IPS DF 6.9 (cell line): ENCODE results near the gene FOXP2.
"Not testable (repeated sequence)": the region's sequence is repeated elsewhere in the genome, so short reads cannot be mapped to it uniquely, and the experiment has no call there.

Experiments used
- DNase-seq: peaks from one replicate; pipeline ENCODE4 v3.0.0-alpha.2; 2013; ENCODE audit warnings: low read depth, low spot score
- H3K27ac ChIP-seq: one replicate; pipeline ENCODE4 v1.5.1; 2013; ENCODE audit warnings: low read length, control low read depth
- H3K27me3 ChIP-seq: 2 replicates; pipeline ENCODE4 v1.6.1; 2013; ENCODE audit warnings: mild to moderate bottlenecking, low read length; ENCODE audit not compliant: control insufficient read depth, insufficient read depth
- H3K36me3 ChIP-seq: 2 replicates; pipeline ENCODE4 v1.6.1; 2013; ENCODE audit warnings: low read length; ENCODE audit not compliant: control insufficient read depth, insufficient read depth
- H3K4me1 ChIP-seq: 2 replicates; pipeline ENCODE4 v1.6.1; 2013; ENCODE audit warnings: low read length; ENCODE audit not compliant: control insufficient read depth, insufficient read depth
- H3K4me3 ChIP-seq: 2 replicates; pipeline ENCODE4 v1.5.1; 2013; ENCODE audit warnings: mild to moderate bottlenecking, low read length
- H3K9me3 ChIP-seq: 2 replicates; pipeline ENCODE4 v1.6.1; 2013; ENCODE audit warnings: low read length, inconsistent platforms; ENCODE audit not compliant: control insufficient read depth, insufficient read depth
- WGBS: extraction: QIAGEN DNeasy Blood & Tissue Kit; methylation state at CpG from one replicate; pipeline ENCODE4 v1.1.7; 2013; ENCODE audit warnings: mixed read lengths, missing lambda C conversion rate; ENCODE audit not compliant: insufficient read length, insufficient coverage; 5-methylcytosine and 5-hydroxymethylcytosine counted together

FOXP2 gene

DNA sequence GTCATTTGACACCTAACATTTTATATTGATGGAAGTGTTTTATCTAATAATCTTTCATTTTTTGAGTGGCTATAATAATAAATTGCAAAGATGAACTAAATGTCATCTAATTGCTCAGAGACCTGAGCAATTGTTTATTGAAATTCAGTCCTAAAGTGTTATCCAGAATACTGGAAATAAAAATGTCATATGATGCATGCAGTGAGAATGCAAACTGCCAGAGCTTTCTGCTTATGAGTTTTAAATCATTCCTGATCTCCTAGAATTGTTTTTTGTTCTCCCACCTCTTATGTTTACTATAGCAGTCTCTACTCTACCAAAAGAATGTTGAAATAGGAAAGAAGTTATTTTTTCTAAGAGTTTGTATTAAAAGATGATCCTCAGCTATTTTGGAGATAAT is 116.7 kb downstream of the FOXP2 start:
- Histone ChIP-seq H3K9me3 (no peaks in the 10 kb centered on the region), H3K27ac (no peak overlapping the region), H3K27me3 (no peaks in the 10 kb centered on the region), H3K36me3 (no peaks in the 10 kb centered on the region), H3K4me3 (no peak overlapping the region), H3K4me1 (no peaks in the 10 kb centered on the region)
- no peak for DNase-seq

GRCh38 chr7:114533131-114533530 is 118.5 kb downstream of the FOXP2 start:
- Histone ChIP-seq H3K9me3 (no peaks in the 10 kb centered on the region), H3K4me3 (no peak overlapping the region), H3K4me1 (no peaks in the 10 kb centered on the region), H3K36me3 (no peaks in the 10 kb centered on the region), H3K27me3 (no peaks in the 10 kb centered on the region), H3K27ac (no peak overlapping the region)
- DNase-seq, result no peak
- WGBS, result no CpG with 5 or more reads among the region's 3 CpGs

GRCh38 chr7:114534953-114535352 is 120.3 kb downstream of the FOXP2 start:
- Histone ChIP-seq H3K4me3 (no peak overlapping the region), H3K4me1 (no peaks in the 10 kb centered on the region), H3K36me3 (no peaks in the 10 kb centered on the region), H3K9me3 (no peaks in the 10 kb centered on the region), H3K27me3 (no peaks in the 10 kb centered on the region), H3K27ac (no peak overlapping the region)
- DNase-seq, result no peak
- no CpG with 5 or more reads among the region's 2 CpGs for WGBS

GRCh38 chr7:114539575-114539974 is 125.0 kb downstream of the FOXP2 start:
- H3K36me3 ChIP-seq, result no peaks in the 10 kb centered on the region
- H3K27me3 ChIP-seq, result no peaks in the 10 kb centered on the region
- H3K9me3 ChIP-seq, result no peaks in the 10 kb centered on the region
- no peaks in the 10 kb centered on the region for H3K4me1 ChIP-seq
- H3K27ac ChIP-seq, result no peak overlapping the region
- DNase-seq, result no peak
- no peak overlapping the region for H3K4me3 ChIP-seq

DNA sequence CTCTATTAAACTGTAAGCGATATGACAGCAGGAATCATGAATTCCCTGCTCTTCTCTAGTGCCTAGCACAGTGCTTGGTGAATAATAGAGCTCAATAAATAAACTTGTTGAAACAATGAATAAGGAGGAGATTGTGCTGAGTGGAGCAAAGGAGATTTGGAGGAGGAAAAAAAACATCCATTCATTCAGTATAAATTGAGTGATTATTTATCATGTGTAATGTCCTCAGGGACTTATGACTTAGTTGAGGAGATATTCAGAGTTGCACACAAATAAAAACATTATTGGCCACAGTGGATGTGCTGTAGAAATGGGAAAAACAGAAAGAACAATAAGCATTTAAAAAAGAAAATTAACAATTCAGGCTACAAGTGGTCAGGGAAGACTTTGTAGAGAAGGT is 125.7 kb downstream of the FOXP2 start:
- DNase-seq, result no peak
- Histone ChIP-seq H3K9me3 (no peaks in the 10 kb centered on the region), H3K27me3 (no peaks in the 10 kb centered on the region), H3K27ac (no peak overlapping the region), H3K4me3 (no peak overlapping the region), H3K4me1 (no peaks in the 10 kb centered on the region), H3K36me3 (no peaks in the 10 kb centered on the region)
- WGBS, result 100% methylated on average over 1 of the region's 1 CpG

DNA sequence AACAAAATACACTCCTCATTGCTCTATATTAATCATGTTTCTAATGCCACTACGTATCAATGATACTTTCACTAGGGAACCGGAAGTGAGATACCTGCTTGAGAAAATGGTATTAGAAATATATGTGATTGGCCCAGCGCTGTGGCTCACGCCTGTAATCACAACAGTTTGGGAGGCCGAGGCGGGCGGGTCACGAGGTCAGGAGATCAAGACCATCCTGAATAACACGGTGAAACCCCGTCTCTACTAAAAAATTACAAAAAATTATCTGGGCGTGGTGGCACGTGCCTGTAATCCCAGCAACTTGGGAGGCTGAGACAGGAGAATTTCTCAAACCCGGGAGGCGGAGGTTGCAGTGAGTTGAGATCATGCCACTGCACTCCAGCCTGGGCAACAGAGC is 132.7 kb downstream of the FOXP2 start:
- not testable (repeated sequence) for DNase-seq, H3K9me3 ChIP-seq, H3K4me3 ChIP-seq, H3K27me3 ChIP-seq, H3K36me3 ChIP-seq, H3K4me1 ChIP-seq, H3K27ac ChIP-seq
- 100% methylated on average over 1 of the region's 14 CpGs for WGBS

- no CpG with 5 or more reads among the region's 1 CpG for WGBS
- Histone ChIP-seq H3K27ac (no peak overlapping the region), H3K36me3 (no peaks in the 10 kb centered on the region), H3K27me3 (no peaks in the 10 kb centered on the region), H3K4me3 (no peak overlapping the region), H3K9me3 (no peaks in the 10 kb centered on the region), H3K4me1 (no peaks in the 10 kb centered on the region; the same call in 1 of the 2 replicates)
- no peak for DNase-seq
Measured at GRCh38 chr7:114548081-114548980, 133.7 kb downstream of the FOXP2 start.

DNA sequence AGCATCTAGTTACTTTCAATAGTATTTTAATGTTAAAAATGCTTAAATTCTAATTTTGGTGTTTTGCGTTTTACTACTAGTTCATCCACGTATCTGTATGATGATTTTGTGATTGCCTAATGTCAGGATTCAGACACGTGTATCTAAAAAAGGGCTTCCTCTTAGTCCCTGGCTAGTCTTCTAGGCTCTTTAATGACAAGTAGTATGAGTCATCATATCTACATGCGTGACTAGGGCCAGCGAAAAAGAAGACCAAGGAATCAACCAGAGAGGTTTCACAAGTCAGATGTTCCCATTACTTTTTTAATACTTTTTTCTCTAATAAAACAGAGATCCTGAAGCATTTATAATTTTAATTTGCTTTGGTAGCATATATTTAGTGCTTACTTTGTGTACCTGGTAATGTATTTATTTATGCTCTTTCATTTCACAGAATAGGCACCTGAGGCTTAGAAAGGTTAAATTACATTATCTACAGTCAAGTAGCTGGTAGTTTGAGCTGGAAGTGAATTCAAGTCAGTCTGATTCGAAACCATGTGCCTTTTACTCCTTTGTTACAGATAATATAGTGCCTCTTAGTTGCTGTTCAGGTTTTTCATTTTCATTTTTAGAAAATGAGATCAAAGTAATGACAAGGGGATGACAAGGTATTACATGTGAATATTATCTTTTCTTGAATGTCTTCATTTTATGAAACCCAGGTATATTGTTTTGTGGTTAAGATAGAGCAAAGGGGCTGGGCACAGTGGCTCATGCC is 140.3 kb downstream of the FOXP2 start:
- Histone ChIP-seq H3K27me3 (no peaks in the 10 kb centered on the region), H3K4me3 (no peak overlapping the region), H3K36me3 (no peaks in the 10 kb centered on the region), H3K4me1 (no peaks in the 10 kb centered on the region), H3K27ac (no peak overlapping the region), H3K9me3 (no peaks in the 10 kb centered on the region)
- no CpG with 5 or more reads among the region's 6 CpGs for WGBS
- DNase-seq, result no peak

DNA sequence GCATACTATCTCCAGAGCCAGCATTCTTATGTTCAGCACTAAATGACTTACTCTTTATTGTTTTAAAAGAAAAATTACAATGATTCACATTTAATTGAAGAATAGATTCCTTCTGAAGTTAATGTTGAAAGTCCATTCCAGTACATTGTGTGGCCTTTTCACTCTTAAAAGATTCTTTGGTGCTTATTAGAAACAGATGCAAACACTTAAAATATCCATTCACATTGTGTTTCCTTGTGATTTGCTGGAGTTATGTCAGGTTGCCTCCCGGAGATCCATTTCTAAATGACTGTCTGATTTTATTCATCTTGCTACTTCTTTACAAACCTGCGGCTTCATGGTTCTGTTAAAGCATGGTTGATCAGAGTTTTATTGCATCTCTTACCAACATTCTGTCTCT is 152.8 kb downstream of the FOXP2 start:
- Histone ChIP-seq H3K9me3 (no peaks in the 10 kb centered on the region), H3K4me1 (no peaks in the 10 kb centered on the region), H3K27me3 (no peaks in the 10 kb centered on the region), H3K27ac (no peak overlapping the region), H3K36me3 (no peaks in the 10 kb centered on the region), H3K4me3 (no peak overlapping the region)
- DNase-seq, result no peak
- WGBS, result no CpG with 5 or more reads among the region's 2 CpGs

DNA sequence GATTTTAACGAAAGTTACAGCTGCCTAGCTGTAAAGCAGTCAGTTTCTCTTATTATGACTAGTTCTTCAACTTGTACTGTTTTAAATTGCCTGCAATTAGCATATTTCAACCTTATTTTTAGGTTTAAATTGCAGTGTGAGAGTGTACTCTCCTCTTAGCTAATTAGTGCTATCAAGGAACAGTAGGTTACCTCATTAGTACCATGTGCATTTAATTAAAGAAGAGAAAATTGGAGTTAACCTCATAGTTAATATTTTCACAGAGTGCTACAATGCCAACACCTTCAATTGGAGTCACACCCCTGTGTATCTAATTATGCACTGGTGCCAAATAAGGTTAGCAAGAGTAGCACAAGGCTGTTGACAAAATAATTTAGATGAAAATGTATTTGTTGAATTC is 154.6 kb downstream of the FOXP2 start:
- H3K9me3 ChIP-seq, result no peaks in the 10 kb centered on the region
- DNase-seq, result no peak
- no peak overlapping the region for H3K4me3 ChIP-seq
- H3K27me3 ChIP-seq, result no peaks in the 10 kb centered on the region
- H3K27ac ChIP-seq, result no peak overlapping the region
- no peaks in the 10 kb centered on the region for H3K36me3 ChIP-seq
- H3K4me1 ChIP-seq, result no peaks in the 10 kb centered on the region
- WGBS, result no CpG with 5 or more reads among the region's 1 CpG
